GM18507 (cell line): ENCODE measurements around the gene PACC1.
"Not testable (repeated sequence)": the region's sequence is repeated elsewhere in the genome, so short reads cannot be mapped to it uniquely, and the experiment has no call there.

Experiments used
- DNase-seq: peaks from one replicate; pipeline ENCODE4 v3.0.0; 2011; ENCODE audit warnings: low read depth; ENCODE audit not compliant: insufficient read length; ENCODE audit errors: extremely low spot score
- FAIRE-seq: peaks from 2 replicates; lab custom pipeline; 2011; peaks lifted over from hg19 to GRCh38; lab: Jason Lieb, UNC

Gene PACC1

DNA sequence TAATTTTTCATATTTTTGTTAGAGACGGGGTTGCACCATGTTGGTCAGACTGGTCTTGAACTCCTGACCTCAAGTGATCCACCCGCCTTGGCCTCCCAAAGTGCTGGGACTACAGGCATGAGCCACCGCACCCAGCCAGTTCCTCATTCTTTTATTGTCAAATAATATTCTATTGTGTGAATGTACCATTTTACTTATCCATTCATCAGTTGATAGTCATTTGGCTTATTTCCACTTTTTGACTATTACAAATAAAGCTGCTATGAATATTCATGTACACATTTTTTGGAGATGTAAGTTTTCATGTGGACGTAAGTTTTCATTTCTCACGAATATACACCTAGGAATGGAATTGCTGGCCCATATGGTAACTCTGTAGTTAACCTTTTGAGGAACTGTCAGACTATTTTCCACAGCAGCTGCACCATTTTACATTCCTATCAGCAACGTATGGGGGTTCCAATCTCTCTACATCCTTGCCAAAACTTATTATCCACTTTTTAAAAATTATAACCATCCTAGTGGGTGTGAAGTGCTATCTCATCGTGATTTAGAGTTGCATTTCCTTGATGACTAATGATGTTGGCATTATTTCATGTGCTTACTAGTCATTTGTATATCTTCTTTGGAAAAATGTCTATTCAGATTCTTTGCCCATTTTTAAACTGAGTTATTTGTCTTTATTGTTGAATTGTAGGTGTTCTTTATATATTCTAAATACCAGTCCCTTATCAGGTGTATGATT, 12.7 kb downstream of the PACC1 start:
- FAIRE-seq (no peak), DNase-seq (no peak)

DNA sequence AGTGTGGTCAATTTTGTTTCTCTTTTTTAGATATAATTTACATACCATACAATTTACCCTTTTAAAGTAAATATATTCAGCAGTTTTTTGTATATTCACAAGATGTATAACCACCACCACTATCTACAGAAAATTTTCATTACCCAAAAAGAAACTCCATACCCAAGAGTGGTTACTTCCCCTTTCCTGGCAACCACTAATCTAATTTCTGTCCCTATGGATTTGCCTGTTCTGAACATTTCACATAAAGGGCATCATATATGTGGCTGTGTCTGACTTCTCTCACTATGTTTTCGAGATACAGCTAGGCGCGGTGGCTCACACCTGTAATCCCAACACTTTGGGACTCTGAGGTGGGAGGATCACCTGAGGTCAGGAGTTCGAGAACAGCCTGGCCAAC, 13.6 kb downstream of the PACC1 start:
- FAIRE-seq, result no peak
- no peak for DNase-seq

GRCh38 chr1:212397171-212397570, 17.5 kb downstream of the PACC1 start:
- FAIRE-seq (no peak), DNase-seq (no peak)

DNA sequence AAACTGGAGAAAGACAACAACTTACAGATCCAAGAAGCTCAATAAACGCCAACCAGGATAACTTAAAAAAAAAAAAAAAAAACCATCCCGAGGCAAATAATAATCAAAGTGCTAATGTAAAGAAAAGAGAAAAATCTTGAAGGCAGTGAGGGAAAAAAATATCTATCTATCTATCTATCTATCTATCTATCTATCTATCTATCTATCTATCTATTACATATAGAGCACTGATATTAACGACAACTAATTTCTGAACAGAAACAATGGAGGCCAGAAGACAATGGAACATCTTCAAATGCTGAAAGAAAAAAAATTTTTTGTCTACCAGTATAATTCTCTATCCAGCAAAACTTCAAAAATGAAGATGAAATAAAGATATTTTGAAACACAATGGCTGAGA, 18.0 kb downstream of the PACC1 start:
- FAIRE-seq, result no peak
- DNase-seq, result no peak

- FAIRE-seq, result not testable (repeated sequence)
Observed at GRCh38 chr1:212395678-212396437, 18.8 kb downstream of the PACC1 start.

DNA sequence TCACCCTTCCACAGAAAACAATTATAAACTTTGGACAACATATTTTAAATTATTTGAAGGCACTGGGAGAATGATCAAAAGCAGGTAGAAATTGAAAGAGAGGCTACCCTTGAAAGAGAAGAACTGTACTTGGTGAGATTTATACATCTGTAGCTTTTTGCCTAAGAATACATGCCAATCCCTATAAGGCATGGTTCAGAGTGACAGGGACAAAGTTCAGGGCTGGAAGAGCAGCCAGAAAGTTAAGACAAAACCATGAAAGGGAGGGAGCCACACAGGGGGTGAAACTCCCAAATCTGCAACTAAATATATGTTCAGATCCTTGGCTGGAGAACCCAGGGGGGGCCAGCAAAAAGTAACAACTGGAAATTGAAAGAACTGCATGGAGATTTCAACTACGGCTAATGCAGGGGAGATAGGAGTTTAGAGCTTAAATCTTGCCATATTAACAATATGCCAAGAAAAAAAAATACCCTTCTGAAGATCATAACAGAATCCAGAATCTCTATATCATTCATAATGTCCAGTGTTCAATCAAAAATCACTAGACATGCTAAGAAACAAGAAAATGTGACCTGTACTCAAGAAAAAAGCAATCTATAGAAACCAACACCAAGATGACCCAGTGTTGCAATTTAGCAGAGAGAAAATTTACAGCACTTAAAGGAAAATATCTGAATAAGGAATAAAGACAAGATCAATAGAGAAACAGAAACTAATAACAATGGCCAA, 25.5 kb downstream of the PACC1 start:
- FAIRE-seq (no peak), DNase-seq (no peak)

More at GRCh38 chr1:212395678-212396437, 18.8 kb downstream of the PACC1 start:
- not testable (repeated sequence) for DNase-seq

GRCh38 chr1:212386029-212386428, 28.7 kb downstream of the PACC1 start:
- FAIRE-seq, result no peak
- DNase-seq, result no peak

GRCh38 chr1:212381397-212382035, 33.2 kb downstream of the PACC1 start:
- FAIRE-seq (no peak), DNase-seq (no peak)

DNA sequence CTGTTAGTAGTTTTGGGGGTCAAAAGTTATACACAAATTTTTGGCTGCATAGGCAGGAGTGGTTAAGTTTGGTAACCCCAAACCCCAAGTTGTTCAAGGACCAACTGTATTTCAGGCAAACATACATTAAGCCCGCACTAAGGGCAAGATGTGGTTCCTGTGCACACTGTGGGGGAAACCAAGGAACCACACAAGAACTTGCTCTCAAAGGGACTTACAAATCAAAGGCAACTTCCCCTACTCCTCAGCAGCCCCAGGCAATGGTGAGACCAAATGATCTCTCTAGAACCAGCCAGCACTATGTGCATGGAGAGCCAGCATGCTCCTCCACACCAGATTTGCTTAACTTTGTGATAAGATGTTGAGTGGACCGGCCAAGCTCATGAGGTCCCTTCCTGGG, 35.3 kb downstream of the PACC1 start:
- FAIRE-seq, result no peak

DNA sequence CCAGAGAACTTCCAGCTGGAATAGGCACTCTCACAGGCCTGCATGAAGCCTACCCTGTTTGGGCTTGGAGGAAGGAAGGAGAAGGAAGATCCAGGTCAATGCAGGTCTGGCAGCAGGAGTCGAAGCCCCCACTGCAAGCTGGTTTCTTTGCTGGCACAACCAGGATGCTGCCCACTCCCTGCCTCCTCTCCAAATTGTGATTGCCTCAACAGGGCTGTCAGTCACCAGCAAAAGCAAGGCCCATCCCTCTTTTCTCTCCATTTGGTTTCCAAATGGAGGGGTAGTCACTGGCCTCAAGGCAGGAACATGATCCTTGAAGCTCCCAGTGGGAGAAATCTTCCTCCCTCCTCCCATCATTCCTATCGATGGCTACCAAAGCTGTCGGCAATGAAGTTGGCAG, 37.0 kb downstream of the PACC1 start:
- no peak for DNase-seq
- no peak for FAIRE-seq

More for the DNA sequence above, 35.3 kb downstream of the PACC1 start:
- DNase-seq, result no peak

DNA sequence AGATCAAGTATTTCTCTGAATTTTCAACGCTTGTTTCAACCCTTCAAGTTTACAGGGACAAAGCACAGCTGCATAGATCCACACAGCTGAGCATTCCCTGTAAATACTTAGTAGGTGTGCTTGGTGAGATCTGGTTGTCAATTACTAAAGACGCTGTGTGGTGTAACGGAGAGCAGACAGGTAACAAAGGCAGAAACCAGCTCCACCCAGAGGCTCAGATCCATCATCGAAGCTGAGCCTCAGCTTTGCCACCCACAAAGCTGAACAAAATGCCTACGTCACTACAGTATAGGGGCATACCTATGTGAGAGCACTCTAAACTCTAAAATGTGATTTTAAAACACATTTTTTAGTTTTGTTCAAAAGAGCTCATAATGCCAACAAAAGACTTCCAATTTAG, 38.7 kb downstream of the PACC1 start:
- no peak for FAIRE-seq

DNA sequence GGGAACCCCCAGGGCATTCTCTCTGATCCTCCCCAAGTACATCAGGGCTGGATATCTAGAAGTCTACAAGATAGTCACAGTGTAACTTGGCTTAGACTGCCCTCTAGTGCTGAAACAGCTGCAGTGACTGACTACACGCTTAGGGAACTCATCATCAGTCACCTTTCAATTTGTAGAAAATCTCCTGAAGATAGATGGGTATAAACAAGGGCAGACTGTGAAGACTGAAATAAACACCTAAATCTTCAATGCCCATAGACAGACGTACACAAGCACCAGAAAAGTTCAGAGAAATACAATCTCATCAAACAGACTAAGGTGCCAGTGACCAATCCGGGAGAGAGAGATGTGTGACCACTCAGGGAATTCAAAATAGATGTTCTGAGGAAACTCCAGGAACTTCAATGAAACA, 46.6 kb downstream of the PACC1 start:
- FAIRE-seq, result peak; percentile 89
- peak; percentile 50 for DNase-seq

More for the DNA sequence above, 38.7 kb downstream of the PACC1 start:
- DNase-seq, result no peak

DNA sequence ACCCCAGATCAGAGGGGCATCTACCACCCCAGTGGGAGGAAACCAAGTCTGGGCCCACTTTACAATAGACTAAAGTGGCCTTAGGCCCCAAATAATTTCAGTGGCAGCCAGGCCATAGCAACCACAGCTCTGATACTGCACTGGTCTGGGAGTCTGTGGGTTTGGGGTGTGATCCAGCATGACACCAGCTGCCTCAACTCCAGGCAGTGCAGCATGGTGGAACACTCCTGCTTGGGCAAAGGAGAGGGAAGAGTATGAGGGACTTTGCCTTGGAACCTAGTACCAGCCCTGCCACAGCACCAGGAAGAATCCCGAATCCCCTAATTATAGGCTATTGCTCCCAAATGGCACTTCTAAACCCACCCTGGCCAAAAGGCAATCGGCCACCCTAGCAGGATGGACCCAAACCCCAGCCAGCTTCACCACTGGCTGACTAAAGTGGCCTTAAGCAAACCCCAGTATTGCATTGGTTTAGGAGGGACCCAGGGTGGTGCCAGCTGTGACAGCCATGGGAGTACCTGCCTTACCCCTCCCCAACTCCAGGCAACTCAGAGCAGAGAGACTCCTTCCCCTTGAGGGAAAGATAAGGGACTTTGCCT, 47.1 kb downstream of the PACC1 start:
- no peak for DNase-seq
- FAIRE-seq, result no peak

DNA sequence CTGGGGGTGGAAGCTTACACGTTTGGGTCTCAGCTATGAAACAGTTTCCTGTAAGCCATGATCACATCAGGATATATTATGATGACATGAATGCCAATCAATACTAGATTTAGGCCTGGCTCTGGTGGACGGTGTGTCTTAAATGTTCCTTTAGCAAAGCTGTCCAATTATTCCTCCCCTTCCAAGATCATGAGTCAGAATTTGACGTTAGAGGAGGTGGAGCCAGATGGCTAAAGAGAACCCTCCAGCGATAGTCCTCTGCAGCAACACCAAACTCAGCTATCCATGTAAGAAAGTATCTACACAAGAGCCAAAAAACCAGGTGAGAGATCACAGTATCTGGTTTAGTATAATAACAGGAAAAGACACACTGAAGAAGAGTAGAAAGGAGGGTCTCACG, 47.8 kb downstream of the PACC1 start:
- FAIRE-seq (no peak), DNase-seq (no peak)

GRCh38 chr1:212364985-212365384, 49.7 kb downstream of the PACC1 start:
- DNase-seq, result no peak
- FAIRE-seq, result no peak

GRCh38 chr1:212359794-212360479, 54.7 kb downstream of the PACC1 start:
- FAIRE-seq (peak; percentile 59), DNase-seq (no peak)

DNA sequence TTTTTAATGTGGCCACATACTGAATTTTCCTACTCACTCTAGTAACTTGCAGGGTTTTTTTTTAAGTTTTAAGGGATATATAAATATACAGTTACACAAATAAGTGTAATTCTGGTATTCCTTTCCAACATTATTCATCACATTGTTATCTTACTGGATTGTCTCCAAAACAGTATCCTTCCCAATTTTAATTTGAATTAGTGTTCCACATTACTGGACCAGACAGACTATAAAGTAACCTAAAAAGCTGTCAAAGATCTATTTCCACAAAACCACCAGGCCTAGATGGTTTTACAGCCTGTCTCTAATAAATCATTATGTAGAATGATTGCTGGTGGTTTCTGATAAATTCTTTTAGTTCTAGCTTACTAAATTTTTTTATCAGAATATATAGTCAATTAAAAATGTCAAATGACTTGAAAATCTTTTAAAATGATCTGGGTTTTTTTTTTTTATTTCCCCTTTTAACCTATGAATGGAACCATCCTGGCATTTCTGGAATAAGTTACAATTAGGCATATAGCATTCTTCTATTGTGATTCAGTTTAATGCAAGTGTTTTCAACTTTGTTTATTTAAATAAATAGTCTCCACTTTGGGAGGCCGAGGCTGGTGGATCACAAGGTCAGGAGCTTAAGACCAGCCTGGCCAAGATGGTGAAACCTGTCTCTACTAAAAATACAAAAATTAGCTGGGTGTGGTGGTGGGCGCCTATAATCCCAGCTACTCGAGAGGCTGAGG, 59.3 kb downstream of the PACC1 start:
- FAIRE-seq, result no peak

GRCh38 chr1:212354464-212354863, 60.2 kb downstream of the PACC1 start:
- DNase-seq, result no peak
- no peak for FAIRE-seq

More for the DNA sequence above, 59.3 kb downstream of the PACC1 start:
- no peak for DNase-seq
